HL-60 (cell line): Measurements from ENCODE around the gene PDCD2.

Source experiments
- DNase-seq, 2 experiments: peaks; one replicate each; pipeline ENCODE4 v3.0.0-alpha.2; 2010 to 2020; ENCODE audit warnings: low read depth in 1 of 2, low spot score in 1 of 2
- H3K27ac ChIP-seq: fragments of 250-450 bp; sonication (Bioruptor Pico); replicated peaks from 2 replicates; pipeline ENCODE4 v1.5.1; 2020; ENCODE audit warnings: mild to moderate bottlenecking, moderate library complexity
- H3K27me3 ChIP-seq: fragments of 250-450 bp; sonication (Bioruptor Pico); 2 replicates; pipeline ENCODE4 v1.5.1; 2021; ENCODE audit warnings: mild to moderate bottlenecking, moderate library complexity; ENCODE audit not compliant: insufficient read depth, poor library complexity, severe bottlenecking
- H3K4me3 ChIP-seq: replicated peaks from 2 replicates; pipeline ENCODE4 v1.5.1; 2011; ENCODE audit warnings: mild to moderate bottlenecking, control low read depth, low read length; ENCODE audit not compliant: insufficient read depth
- CTCF ChIP-seq: IDR thresholded peaks from one replicate; pipeline ENCODE4 v1.5.1; 2011; ENCODE audit warnings: low read length, control low read depth, inconsistent platforms; ENCODE audit not compliant: insufficient read depth
- GABPA ChIP-seq: IDR thresholded peaks from 2 replicates; pipeline ENCODE4 v1.6.1; 2012; ENCODE audit warnings: low read depth
- POLR2AphosphoS5 ChIP-seq: IDR thresholded peaks from 2 replicates; pipeline ENCODE4 v1.6.1; 2012; ENCODE audit warnings: low read depth
- SPI1 ChIP-seq: IDR thresholded peaks from 2 replicates; pipeline ENCODE4 v1.6.1; 2012; ENCODE audit warnings: low read depth, mild to moderate bottlenecking, borderline replicate concordance
- TF ChIP-seq, protein P1 (sequence below): IDR thresholded peaks from 2 replicates; pipeline ENCODE4 v1.6.1; 2012; ENCODE audit warnings: low read depth; ENCODE audit not compliant: insufficient replicate concordance

Gene PDCD2

DNA sequence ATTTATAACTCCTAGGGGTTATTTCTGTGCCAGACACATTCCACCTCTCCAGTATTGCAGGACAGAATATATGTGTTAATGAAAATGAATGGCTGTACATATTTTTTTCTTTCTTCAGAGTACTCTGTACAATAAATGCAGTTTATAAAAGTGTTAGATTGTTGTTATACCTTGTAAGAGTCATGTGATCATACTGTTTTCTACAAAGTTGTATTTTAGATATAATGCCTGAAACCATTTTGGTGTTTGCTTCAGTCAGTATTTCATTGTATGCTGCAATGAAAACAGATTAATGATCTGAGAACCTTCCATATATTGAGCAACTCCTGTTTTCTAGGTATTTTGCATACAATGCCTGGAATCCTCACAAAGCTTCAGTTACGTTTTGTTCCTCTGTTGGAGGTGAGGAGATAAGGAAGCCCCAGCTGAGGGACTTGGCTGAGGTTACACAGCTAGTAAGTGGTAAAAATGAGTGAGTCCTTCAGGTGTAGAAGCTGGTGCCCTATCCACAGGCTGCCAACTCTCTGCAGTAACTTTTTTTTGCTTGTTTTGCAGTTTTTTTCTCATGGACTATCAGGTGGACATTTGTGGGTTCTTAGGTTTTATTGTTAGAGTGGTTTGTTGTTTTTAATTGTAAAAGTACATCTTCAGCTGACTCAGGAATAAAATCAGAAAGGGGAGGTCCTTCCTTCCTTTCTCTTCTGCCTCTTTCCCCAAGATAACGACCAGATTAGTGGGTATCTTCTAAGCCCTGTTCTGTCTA, 11.6 kb downstream of the PDCD2 start:
- Histone ChIP-seq H3K27ac (no peak overlapping the region), H3K4me3 (no peak overlapping the region), H3K27me3 (no peaks in the 10 kb centered on the region)
- DNase-seq: no peak
- TF ChIP-seq, protein P1, sequence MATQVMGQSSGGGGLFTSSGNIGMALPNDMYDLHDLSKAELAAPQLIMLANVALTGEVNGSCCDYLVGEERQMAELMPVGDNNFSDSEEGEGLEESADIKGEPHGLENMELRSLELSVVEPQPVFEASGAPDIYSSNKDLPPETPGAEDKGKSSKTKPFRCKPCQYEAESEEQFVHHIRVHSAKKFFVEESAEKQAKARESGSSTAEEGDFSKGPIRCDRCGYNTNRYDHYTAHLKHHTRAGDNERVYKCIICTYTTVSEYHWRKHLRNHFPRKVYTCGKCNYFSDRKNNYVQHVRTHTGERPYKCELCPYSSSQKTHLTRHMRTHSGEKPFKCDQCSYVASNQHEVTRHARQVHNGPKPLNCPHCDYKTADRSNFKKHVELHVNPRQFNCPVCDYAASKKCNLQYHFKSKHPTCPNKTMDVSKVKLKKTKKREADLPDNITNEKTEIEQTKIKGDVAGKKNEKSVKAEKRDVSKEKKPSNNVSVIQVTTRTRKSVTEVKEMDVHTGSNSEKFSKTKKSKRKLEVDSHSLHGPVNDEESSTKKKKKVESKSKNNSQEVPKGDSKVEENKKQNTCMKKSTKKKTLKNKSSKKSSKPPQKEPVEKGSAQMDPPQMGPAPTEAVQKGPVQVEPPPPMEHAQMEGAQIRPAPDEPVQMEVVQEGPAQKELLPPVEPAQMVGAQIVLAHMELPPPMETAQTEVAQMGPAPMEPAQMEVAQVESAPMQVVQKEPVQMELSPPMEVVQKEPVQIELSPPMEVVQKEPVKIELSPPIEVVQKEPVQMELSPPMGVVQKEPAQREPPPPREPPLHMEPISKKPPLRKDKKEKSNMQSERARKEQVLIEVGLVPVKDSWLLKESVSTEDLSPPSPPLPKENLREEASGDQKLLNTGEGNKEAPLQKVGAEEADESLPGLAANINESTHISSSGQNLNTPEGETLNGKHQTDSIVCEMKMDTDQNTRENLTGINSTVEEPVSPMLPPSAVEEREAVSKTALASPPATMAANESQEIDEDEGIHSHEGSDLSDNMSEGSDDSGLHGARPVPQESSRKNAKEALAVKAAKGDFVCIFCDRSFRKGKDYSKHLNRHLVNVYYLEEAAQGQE: no peak
- TF ChIP-seq CTCF: no peak
- no peak for TF ChIP-seq SPI1
- no peak for TF ChIP-seq GABPA
- TF ChIP-seq POLR2AphosphoS5: no peak

DNA sequence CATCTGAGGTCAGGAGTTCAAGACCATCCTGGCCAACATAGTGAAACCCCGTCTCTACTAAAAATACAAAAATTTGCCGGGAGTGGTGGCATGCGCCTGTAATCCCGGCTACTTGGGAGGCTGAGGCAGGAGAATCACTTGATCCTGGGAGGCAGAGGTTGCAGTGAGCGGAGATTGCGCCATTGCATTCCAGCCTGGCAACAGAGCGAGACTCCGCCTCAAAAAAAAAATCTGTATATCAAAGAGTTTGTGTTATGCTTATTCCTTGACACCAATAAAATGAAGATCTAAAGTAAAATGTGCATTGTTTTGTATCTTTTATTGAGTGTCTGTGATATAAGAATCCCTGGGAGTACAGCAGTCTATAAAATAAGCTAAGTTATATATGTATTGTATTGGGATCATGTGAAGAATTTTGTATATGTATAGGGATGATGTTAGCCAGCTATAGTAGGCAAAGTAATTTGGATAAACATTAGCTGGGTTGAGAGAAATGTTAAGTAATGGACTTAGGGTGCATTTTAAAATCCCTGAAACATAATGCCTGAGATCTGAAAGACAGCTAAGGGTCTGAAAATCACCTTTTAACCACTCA, 19.4 kb downstream of the PDCD2 start:
- H3K27me3 ChIP-seq: no peaks in the 10 kb centered on the region
- H3K27ac ChIP-seq: no peak overlapping the region
- no peak for DNase-seq
- H3K4me3 ChIP-seq: no peak overlapping the region
- no peak for TF ChIP-seq GABPA
- no peak for TF ChIP-seq SPI1
- TF ChIP-seq, protein P1: no peak
- TF ChIP-seq CTCF: no peak
- TF ChIP-seq POLR2AphosphoS5: no peak

DNA sequence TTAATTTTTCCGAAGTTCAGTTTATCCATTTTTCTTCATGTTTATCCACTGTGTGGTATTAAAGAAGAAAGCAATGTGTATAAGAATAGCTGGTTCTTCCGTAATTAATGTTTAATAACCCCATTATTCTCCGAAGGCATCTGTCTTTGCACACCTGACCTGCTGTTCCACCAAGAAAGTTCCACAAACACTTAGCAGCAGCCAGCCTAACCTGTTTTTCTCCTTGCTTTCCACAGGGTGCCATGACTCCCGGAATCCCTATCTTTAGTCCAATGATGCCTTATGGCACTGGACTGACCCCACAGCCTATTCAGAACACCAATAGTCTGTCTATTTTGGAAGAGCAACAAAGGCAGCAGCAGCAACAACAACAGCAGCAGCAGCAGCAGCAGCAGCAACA, 22.9 kb downstream of the PDCD2 start:
- TF ChIP-seq GABPA: no peak
- TF ChIP-seq CTCF: no peak
- TF ChIP-seq POLR2AphosphoS5: no peak
- no peak for TF ChIP-seq SPI1
- TF ChIP-seq, protein P1: no peak
- DNase-seq: no peak
- H3K4me3 ChIP-seq: no peak overlapping the region
- H3K27me3 ChIP-seq: no peaks in the 10 kb centered on the region
- H3K27ac ChIP-seq: no peak overlapping the region
